ENCODE measurements around the gene SNX15.
"Not testable (repeated sequence)": the region's sequence is repeated elsewhere in the genome, so short reads cannot be mapped to it uniquely, and the experiment has no call there.

SNX15 gene

DNA sequence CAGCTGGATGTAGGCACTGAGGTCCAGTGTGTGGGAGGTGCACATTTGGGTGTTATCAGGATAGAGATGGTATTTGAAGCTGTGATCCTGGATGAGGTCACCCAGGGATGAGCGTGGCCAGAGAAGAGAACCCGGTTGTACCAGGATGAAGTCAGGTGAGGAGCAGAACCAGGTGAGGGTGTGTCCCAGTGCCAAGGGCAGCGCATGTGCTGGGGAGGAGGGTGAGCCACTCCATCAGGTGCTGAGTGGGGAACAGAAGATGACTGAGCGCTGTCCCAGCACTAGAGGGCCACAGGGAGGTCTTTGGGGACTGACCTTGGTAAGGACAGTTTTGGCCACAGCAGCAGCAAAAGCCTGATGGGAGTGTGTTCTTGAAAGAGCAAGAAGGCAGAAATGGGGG is 10.5 kb upstream of the SNX15 start:
- DNase-seq, result no peak

DNA sequence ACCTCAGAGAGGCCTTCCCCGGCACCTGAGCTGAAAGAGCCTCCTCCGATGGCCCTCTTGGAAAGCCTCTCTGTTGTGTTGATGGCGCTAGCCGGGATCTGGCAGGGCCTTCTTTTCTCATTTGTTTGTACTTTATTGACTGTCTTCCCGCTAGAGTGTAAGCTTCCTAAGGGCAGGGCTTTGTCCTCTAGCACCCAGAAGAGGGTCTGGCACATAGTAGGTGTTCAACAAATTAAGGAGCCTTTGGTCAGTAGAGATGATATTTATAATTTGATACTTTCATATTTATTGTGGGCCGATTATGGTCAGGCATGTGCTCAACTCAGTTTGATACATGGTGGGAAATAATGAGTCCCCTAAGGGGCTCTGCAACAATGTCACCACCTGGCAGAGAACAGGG is 9.3 kb upstream of the SNX15 start:
- no peak for DNase-seq

- DNase-seq, result no peak
These were observed 7.4 kb upstream of the SNX15 start for GRCh38 chr11:65019824-65020223.

- no peak for DNase-seq
These were observed 6.2 kb upstream of the SNX15 start for GRCh38 chr11:65021003-65021402.

DNA sequence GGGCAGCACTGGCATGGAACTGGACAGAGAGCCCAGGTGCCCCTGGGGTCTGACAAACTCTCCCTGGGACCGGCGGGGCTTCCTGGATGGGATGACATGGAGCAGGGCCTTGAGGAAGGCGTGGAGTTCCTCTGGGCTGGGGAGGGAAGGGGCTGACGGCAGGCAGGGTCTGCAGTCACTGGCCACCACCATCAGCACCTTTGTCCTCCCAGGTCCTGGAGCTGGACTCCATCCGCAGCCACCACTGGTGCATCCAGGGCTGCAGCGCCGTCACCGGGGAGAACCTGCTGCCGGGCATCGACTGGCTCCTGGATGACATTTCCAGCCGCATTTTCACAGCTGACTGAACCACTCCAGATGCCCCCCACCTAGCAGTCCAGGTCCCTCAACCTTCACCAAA is 5.7 kb upstream of the SNX15 start:
- DNase-seq, result no peak

GRCh38 chr11:65023502-65023901 is 3.7 kb upstream of the SNX15 start:
- not testable (repeated sequence) for DNase-seq

DNA sequence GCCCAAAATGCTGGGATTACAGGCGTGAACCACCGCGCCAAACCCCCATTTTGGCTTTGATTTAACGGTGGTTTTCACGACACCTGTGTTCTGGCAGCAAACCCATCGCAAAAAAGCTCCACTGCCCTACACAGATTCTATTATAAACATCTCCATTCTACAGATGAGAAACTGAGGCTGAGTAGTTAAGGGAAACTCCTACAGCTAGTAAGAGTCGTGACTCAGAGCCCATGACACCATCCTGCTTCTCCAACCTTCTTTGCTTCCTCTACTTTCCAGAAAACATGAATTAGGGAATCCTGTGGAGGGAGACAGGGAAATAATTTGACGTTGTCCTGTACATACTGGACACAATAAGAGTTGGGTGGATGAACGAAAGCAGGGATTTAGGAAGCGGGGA is 429 bp upstream of the SNX15 start:
- no peak for DNase-seq

GRCh38 chr11:65032216-65032615 is 5.0 kb downstream of the SNX15 start:
- no peak for DNase-seq

GRCh38 chr11:65034423-65034822 is 7.2 kb downstream of the SNX15 start:
- DNase-seq, result no peak

- DNase-seq, result no peak
These were observed 8.3 kb downstream of the SNX15 start for GRCh38 chr11:65035579-65035978.

- DNase-seq, result no peak
These were observed 9.7 kb downstream of the SNX15 start for GRCh38 chr11:65036931-65037330.

- no peak for DNase-seq
These were observed 13.2 kb downstream of the SNX15 start for GRCh38 chr11:65040520-65040846.

DNA sequence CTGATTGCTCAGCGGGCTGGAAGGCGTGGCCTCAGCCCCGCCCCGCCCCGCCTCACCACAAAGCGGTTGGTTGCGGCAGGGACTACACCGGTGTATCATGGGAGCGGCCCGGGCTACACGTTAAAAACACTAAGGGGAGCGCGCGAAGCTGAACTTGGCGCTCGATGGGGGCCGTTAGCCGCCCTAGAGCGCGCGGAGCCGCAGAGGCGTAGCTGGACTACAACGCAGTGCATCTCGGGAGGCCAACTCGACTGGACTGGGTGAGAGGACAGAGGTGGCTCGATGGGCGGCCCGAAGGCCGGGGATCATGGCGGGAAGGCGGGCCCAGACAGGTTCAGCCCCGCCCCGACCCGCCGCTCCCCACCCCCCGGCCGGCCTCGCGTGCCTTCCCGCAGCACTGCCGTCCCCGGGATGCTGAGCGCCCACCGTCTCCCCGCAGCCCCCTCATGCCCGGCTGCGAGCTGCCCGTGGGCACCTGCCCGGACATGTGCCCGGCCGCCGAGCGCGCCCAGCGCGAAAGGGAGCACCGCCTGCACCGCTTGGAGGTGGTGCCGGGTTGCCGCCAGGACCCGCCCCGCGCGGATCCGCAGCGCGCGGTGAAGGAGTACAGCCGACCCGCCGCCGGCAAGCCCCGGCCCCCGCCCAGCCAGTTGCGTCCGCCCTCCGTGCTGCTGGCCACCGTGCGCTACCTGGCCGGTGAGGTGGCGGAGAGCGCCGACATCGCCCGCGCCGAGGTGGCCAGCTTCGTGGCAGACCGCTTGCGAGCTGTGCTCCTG is 13.8 kb downstream of the SNX15 start, which contains the start of gene SAC3D1:
Gene SAC3D1 (plus strand): TSS at position 364 of the 776 bp plus-strand sequence. CDS start 83 bp downstream, at position 447.
- peak; percentile 81 for DNase-seq

- DNase-seq, result no peak
These were observed 15.7 kb downstream of the SNX15 start for GRCh38 chr11:65042891-65043290.

- no peak for DNase-seq
These were observed 16.8 kb downstream of the SNX15 start for GRCh38 chr11:65043881-65044501.

GRCh38 chr11:65045061-65045460 is 17.8 kb downstream of the SNX15 start:
- no peak for DNase-seq

DNA sequence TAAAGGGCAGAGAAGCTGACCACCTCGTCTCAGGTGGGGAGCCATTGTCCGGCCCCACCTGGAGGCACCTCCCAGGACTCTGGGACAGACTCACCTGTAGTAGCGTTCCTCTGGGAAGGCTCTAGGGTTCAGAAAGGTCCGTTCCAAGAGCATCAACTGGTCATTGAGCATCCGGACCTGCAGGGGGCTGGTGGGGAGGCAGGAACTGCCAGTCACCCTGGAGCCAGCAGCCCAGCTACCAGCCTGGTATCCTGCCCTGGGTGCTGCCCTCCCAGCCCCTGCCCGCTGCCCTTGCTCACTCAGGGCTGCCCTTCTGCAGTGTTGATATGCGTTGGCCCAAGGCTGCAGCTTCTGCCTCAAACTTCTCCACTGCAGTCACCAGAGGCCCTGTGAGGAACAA is 18.5 kb downstream of the SNX15 start:
- DNase-seq, result no peak

GRCh38 chr11:65047581-65048422 is 20.6 kb downstream of the SNX15 start:
- no peak for DNase-seq

GRCh38 chr11:65051398-65051858 is 24.2 kb downstream of the SNX15 start:
- no peak for DNase-seq

- no peak for DNase-seq
These were observed 26.7 kb downstream of the SNX15 start for GRCh38 chr11:65053827-65054508.

DNA sequence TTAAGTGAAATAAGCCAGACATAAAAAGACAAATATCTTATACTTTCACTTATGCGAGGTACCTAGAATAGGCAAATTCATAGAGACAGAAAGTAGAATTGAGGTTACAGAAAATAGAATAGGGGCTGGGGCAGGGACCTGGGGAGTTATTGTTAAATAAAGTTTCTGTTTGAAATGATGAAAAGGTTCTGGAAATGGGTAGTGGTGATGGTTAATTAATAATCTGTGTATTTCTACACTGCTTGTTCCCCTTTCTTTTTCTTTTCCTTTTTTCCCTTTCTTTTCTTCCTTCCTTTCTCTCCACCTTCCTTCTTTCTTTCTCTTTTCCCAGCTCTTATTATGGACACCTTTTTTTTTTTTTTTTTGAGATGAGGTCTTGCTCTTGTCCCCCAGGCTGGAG is 28.3 kb downstream of the SNX15 start:
- DNase-seq, result no peak

DNA sequence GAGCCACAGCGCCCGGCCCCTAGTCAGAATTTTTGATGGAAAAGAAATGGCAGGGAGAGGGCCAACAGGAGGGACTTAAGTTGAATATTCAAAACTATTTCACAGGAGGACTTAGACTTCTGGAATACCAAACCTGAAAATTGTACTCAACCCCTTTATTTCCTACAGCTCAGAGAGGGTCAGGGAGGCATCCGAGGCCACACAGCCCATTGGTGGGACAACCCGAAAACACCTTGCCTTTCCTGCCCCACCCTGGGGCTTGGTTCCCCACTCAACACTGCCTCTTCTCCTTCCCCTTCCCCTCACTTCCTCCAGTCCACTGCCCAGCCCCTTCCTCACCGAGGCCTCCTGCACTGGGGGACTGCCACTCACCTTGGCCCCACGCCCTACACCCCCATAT is 29.8 kb downstream of the SNX15 start:
- DNase-seq, result no peak

- no peak for DNase-seq
These were observed 30.3 kb downstream of the SNX15 start for GRCh38 chr11:65057526-65057925.
